GM18858 (cell line): ENCODE results near the gene SSNA1.
A peak's percentile ranks its signal among the peaks of the same experiment; 100 is the strongest.

Experiments used
- ATAC-seq: cut with Tn5 transposase; IDR thresholded peaks from one replicate; pipeline ENCODE4 v1.9.1; 2021; ENCODE audit not compliant: unreplicated experiment

Gene SSNA1

GRCh38 chr9:137198902-137199283 lies 10.4 kb downstream of the SSNA1 start:
- no peak for ATAC-seq

- ATAC-seq = no peak
Observed at GRCh38 chr9:137199411-137200121, 11.1 kb downstream of the SSNA1 start.

GRCh38 chr9:137200311-137201204 lies 12.1 kb downstream of the SSNA1 start, which contains the start of gene TPRN:
TSS of gene TPRN (minus strand) at chr9:137200741. CDS start at chr9:137200711, 30 bp downstream.
- peak; percentile 74 for ATAC-seq

- no peak for ATAC-seq
Observed at GRCh38 chr9:137201205-137201868, 12.9 kb downstream of the SSNA1 start.

GRCh38 chr9:137202966-137203365 lies 14.5 kb downstream of the SSNA1 start:
- no peak for ATAC-seq

GRCh38 chr9:137204731-137205125 lies 16.3 kb downstream of the SSNA1 start:
- no peak for ATAC-seq

- ATAC-seq = no peak
Observed at GRCh38 chr9:137205126-137206069, 16.9 kb downstream of the SSNA1 start, which contains the start of the genes NDOR1 and TMEM203. TSS of gene NDOR1 (plus strand) at chr9:137205700. CDS start at chr9:137205778, 78 bp downstream. TSS of gene TMEM203 (minus strand) at chr9:137205648. CDS start at chr9:137205414, 234 bp downstream.

GRCh38 chr9:137206602-137207001 lies 18.1 kb downstream of the SSNA1 start:
- ATAC-seq = no peak

GRCh38 chr9:137211532-137211931 lies 23.1 kb downstream of the SSNA1 start:
- ATAC-seq = no peak

- ATAC-seq = no peak
Observed at GRCh38 chr9:137212520-137212919, 24.0 kb downstream of the SSNA1 start.

- no peak for ATAC-seq
Observed at GRCh38 chr9:137213160-137214060, 24.9 kb downstream of the SSNA1 start.

- ATAC-seq = no peak
Observed at GRCh38 chr9:137214620-137215019, 26.1 kb downstream of the SSNA1 start.

GRCh38 chr9:137215196-137215986 lies 26.9 kb downstream of the SSNA1 start:
- no peak for ATAC-seq

- no peak for ATAC-seq
Observed at GRCh38 chr9:137216188-137216965, 27.9 kb downstream of the SSNA1 start.

- ATAC-seq = no peak
Observed at GRCh38 chr9:137217276-137218211, 29.1 kb downstream of the SSNA1 start.

GRCh38 chr9:137218212-137218753 lies 29.8 kb downstream of the SSNA1 start:
- no peak for ATAC-seq
